Esophagus muscularis mucosa (tissue), 4 donors: ENCODE data around the gene MAPKAP1. TPM values are rescaled to one million over a fixed set of nuclear protein-coding genes. Genes with fewer than 3 reads are reported as not detected.

Source experiments
- DNase-seq: peaks from one replicate; pipeline ENCODE4 v3.0.0-alpha.2; 2017; ENCODE audit errors: extremely low spot score
- H3K27ac ChIP-seq, 4 donors: fragments of 200-600 bp; sonication (generic); replicated peaks in 1 of 4; 1 replicate in 3 of 4; 2 replicates in 1 of 4; pipeline ENCODE4 v1.5.1; 2016 to 2019; ENCODE audit warnings: mild to moderate bottlenecking in 1 of 4
- H3K27me3 ChIP-seq, 4 donors: fragments of 200-600 bp; sonication (generic); one replicate each; pipeline versions ENCODE4 v1.5.1 to v1.6.0; 2016 to 2019
- H3K36me3 ChIP-seq, 4 donors: fragments of 200-600 bp; sonication (generic); one replicate each; pipeline ENCODE4 v1.5.1; 2016 to 2019
- H3K4me1 ChIP-seq, 4 donors: fragments of 200-600 bp; sonication (generic); one replicate each; pipeline ENCODE4 v1.5.1; 2016 to 2019
- H3K4me3 ChIP-seq, 4 donors: fragments of 200-600 bp; sonication (generic); 1 replicate in 2 of 4; 2 replicates in 2 of 4; pipeline ENCODE4 v1.5.1; 2016 to 2019; ENCODE audit warnings: mild to moderate bottlenecking in 4 of 4, moderate library complexity in 1 of 4
- H3K9me3 ChIP-seq, 4 donors: fragments of 200-600 bp; sonication (generic); 1 replicate in 3 of 4; 2 replicates in 1 of 4; pipeline ENCODE4 v1.5.1; 2016 to 2019
- CTCF ChIP-seq, 3 experiments: fragments of 200-600 bp in 2 of 3; fragments of 450-650 bp in 1 of 3; sonication (generic) in 2 of 3; IDR thresholded peaks; one replicate each; pipeline ENCODE4 v1.5.1; 2017 to 2019; ENCODE audit warnings: antibody characterized with exemption in 3 of 3, mild to moderate bottlenecking in 2 of 3, moderate library complexity in 1 of 3
- EP300 ChIP-seq: sonication (generic); formaldehyde crosslinking; IDR thresholded peaks from one replicate; pipeline ENCODE4 v1.6.1; 2017; ENCODE audit warnings: antibody characterized with exemption
- POLR2A ChIP-seq: fragments of 450-650 bp; IDR thresholded peaks from one replicate; pipeline ENCODE4 v1.6.1; 2017; ENCODE audit warnings: antibody characterized with exemption, moderate library complexity, mild to moderate bottlenecking, low read depth
- POLR2AphosphoS5 ChIP-seq, 2 donors: sonication (generic); formaldehyde crosslinking; IDR thresholded peaks; one replicate each; pipeline ENCODE4 v1.6.1; 2017; ENCODE audit warnings: antibody characterized with exemption in 2 of 2
- WGBS: methylation state at CpG from one replicate; pipeline ENCODE4 v1.1.5; 2018; 5-methylcytosine and 5-hydroxymethylcytosine counted together
- intact Hi-C: fragments of 100-400 bp; cut with DNase I; formaldehyde crosslinking; loops from one replicate; pipeline ENCODE4 v1.15.1; 2023
- total RNA-seq, 4 donors: library from RNA; depleted of rRNA; stranded (reverse); fragments of >200 nt; gene quantifications; one replicate each; pipeline versions ENCODE4 v1.1.0 to v1.2.1, GENCODE V29; 2016

The MAPKAP1 gene
- total RNA-seq, 4 donors from 2014 or later, result 84.3 to 103 (median 93.4) TPM

- 92% methylated on average over 22 of the region's 24 CpGs for WGBS
- no peaks in the 10 kb centered on the region for H3K4me1 ChIP-seq
These were observed 270.2 kb downstream of the MAPKAP1 start for GRCh38 chr9:125436613-125437443.

GRCh38 chr9:125435776-125436612, 271.0 kb downstream of the MAPKAP1 start:
- WGBS, result 83% methylated on average over 12 of the region's 16 CpGs
- no peak overlapping the region for H3K4me3 ChIP-seq
- no peak overlapping the region for H3K27ac ChIP-seq
- peaks cover 10 to 41% (median 24%) of the 10 kb centered on the region in 4 donors for H3K36me3 ChIP-seq
- DNase-seq, result no peak
- no peaks in the 10 kb centered on the region for H3K9me3 ChIP-seq
- intact Hi-C loops, result no loop called here
- H3K27me3 ChIP-seq, result no peaks in the 10 kb centered on the region
- no peak for TF ChIP-seq POLR2A
- no peak for TF ChIP-seq CTCF (IDR thresholded peaks at IDR 0.05)
- TF ChIP-seq EP300, result no peak
- TF ChIP-seq POLR2AphosphoS5 (IDR thresholded peaks at IDR 0.05), result no peak
- H3K4me1 ChIP-seq, result no peaks in the 10 kb centered on the region

More at GRCh38 chr9:125436613-125437443, 270.2 kb downstream of the MAPKAP1 start:
- no peaks in the 10 kb centered on the region for H3K9me3 ChIP-seq
- H3K27me3 ChIP-seq, result no peaks in the 10 kb centered on the region
- H3K27ac ChIP-seq, result no peak overlapping the region
- TF ChIP-seq POLR2AphosphoS5 (IDR thresholded peaks at IDR 0.05), result no peak
- no peak for TF ChIP-seq CTCF (IDR thresholded peaks at IDR 0.05)
- no peak for TF ChIP-seq EP300
- TF ChIP-seq POLR2A, result no peak
- DNase-seq, result no peak
- no peak overlapping the region for H3K4me3 ChIP-seq
- intact Hi-C loops, result no loop called here
- peaks cover 16 to 49% (median 28%) of the 10 kb centered on the region in 4 donors for H3K36me3 ChIP-seq

GRCh38 chr9:125434986-125435775, 271.8 kb downstream of the MAPKAP1 start:
- WGBS, result 90% methylated on average over 15 of the region's 16 CpGs
- DNase-seq, result no peak
- Histone ChIP-seq H3K27me3 (no peaks in the 10 kb centered on the region), H3K27ac (no peak overlapping the region), H3K4me3 (no peak overlapping the region), H3K36me3 (peaks cover 10 to 34% (median 22%) of the 10 kb centered on the region in 4 donors), H3K9me3 (no peaks in the 10 kb centered on the region), H3K4me1 (no peaks in the 10 kb centered on the region)
- intact Hi-C loops, result no loop called here
- TF ChIP-seq CTCF (IDR thresholded peaks at IDR 0.05), result no peak
- TF ChIP-seq POLR2A, result no peak
- TF ChIP-seq EP300, result no peak
- TF ChIP-seq POLR2AphosphoS5 (IDR thresholded peaks at IDR 0.05), result no peak

GRCh38 chr9:125433461-125434011, 273.5 kb downstream of the MAPKAP1 start:
- intact Hi-C loops, result no loop called here
- Histone ChIP-seq H3K27me3 (no peaks in the 10 kb centered on the region), H3K9me3 (no peaks in the 10 kb centered on the region), H3K27ac (no peak overlapping the region), H3K36me3 (peaks cover 5 to 17% (median 8%) of the 10 kb centered on the region in 4 donors), H3K4me3 (no peak overlapping the region), H3K4me1 (peaks cover 0 to under 1% (median 0%) of the 10 kb centered on the region in 4 donors)
- TF ChIP-seq POLR2A (no peak), CTCF (IDR thresholded peaks at IDR 0.05) (no peak), EP300 (no peak), POLR2AphosphoS5 (IDR thresholded peaks at IDR 0.05) (no peak)
- DNase-seq, result no peak
- 36% methylated on average over 8 of the region's 15 CpGs for WGBS
